ENCODE measurements around the gene SAMD11.

DNA sequence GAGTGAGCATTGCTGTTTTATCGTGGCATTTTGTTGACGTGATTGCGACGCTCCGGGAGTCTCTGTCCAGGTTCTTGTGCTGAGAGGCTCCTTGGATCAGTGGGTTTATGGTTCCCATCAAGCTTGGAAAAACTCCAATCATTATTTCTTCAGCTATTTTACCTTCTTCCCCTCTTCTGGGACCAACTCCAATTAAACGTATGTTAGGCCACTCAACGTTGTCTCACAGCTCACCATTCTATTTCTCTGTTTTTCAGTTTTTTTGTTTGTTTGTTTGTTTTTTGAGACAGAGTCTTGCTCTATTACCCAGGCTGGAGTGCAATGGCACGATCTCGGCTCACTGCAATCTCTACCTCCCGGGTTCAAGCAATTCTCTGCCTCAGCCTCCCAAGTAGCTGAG, 68.2 kb downstream of the SAMD11 start:
- no peak for TF ChIP-seq POLR2A (IDR thresholded peaks at IDR 0.05; ENCODE audit: low read depth, low read length)
- TF ChIP-seq TAF1 (IDR thresholded peaks at IDR 0.05; ENCODE audit: low read depth, low read length): no peak
- no peak for TF ChIP-seq SPI1 (IDR thresholded peaks at IDR 0.05; ENCODE audit: low read depth, low read length)
